Choroid plexus epithelial cell (primary cell): ENCODE results near the gene AFTPH.

Experiments
- DNase-seq: peaks from one replicate; pipeline ENCODE4 v3.0.0-alpha.2; 2010; ENCODE audit warnings: low read depth
- H3K4me3 ChIP-seq: 2 replicates; pipeline ENCODE4 v1.5.1; 2011; ENCODE audit warnings: low read depth, mild to moderate bottlenecking, control low read depth, low read length, moderate library complexity
- TF ChIP-seq, protein P1 (sequence below): conservative IDR thresholded peaks from 2 replicates; pipeline ENCODE4 v1.5.1; 2011; ENCODE audit warnings: low read depth, mild to moderate bottlenecking, control low read depth, inconsistent platforms, low read length, moderate library complexity

The AFTPH gene

DNA sequence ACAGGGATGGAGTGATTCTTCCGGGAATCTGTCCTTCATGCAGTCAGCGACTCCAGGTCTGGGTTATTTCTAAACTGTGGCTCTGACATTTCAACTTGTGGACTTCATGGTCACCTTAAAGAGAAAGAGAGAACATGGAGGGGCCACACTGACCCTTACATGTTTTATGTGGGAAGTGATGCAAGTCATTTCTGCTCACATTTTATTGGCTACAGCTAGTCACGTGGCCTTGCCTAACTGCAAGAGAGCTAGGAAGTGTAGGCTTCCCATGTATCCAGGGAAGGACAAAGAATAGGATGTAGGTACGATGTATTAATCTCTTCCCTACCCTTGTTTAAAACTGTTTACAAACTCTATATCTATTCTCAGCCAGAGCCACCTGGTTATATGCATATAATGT is 30.3 kb upstream of the AFTPH start:
- H3K4me3 ChIP-seq: no peak overlapping the region
- DNase-seq: no peak
- TF ChIP-seq, protein P1, sequence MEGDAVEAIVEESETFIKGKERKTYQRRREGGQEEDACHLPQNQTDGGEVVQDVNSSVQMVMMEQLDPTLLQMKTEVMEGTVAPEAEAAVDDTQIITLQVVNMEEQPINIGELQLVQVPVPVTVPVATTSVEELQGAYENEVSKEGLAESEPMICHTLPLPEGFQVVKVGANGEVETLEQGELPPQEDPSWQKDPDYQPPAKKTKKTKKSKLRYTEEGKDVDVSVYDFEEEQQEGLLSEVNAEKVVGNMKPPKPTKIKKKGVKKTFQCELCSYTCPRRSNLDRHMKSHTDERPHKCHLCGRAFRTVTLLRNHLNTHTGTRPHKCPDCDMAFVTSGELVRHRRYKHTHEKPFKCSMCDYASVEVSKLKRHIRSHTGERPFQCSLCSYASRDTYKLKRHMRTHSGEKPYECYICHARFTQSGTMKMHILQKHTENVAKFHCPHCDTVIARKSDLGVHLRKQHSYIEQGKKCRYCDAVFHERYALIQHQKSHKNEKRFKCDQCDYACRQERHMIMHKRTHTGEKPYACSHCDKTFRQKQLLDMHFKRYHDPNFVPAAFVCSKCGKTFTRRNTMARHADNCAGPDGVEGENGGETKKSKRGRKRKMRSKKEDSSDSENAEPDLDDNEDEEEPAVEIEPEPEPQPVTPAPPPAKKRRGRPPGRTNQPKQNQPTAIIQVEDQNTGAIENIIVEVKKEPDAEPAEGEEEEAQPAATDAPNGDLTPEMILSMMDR: no peak

DNA sequence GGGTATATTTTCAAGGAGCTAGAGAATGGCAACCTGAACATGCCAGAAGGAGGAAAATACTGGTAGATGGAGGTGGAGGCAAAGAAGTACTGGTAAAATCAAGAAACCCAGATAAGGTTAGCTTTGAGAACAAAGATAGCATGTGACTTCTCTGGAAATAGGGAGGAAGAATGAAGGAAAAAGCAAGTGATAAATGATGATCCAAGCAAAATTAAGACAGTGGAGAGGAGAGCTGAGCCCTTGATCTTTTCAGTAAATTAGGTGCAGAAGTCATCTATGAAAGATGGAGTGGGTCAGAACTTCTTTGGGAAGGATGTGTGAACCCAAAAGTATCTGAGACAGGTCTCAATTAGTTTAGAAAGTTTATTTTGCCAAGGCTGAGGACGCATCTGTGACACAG is 25.7 kb upstream of the AFTPH start:
- H3K4me3 ChIP-seq: no peak overlapping the region
- no peak for DNase-seq
- TF ChIP-seq, protein P1: no peak

GRCh38 chr2:64500549-64500948 is 23.6 kb upstream of the AFTPH start:
- H3K4me3 ChIP-seq: no peak overlapping the region
- no peak for DNase-seq
- TF ChIP-seq, protein P1: no peak

- no peak for DNase-seq
Observed at GRCh38 chr2:64501946-64502345, 22.2 kb upstream of the AFTPH start.

GRCh38 chr2:64502860-64503259 is 21.3 kb upstream of the AFTPH start:
- no peak for DNase-seq
- TF ChIP-seq, protein P1: no peak
- no peak overlapping the region for H3K4me3 ChIP-seq

More at GRCh38 chr2:64501946-64502345, 22.2 kb upstream of the AFTPH start:
- H3K4me3 ChIP-seq: no peak overlapping the region
- TF ChIP-seq, protein P1: no peak

- TF ChIP-seq, protein P1: no peak
- no peak overlapping the region for H3K4me3 ChIP-seq
- no peak for DNase-seq
Observed at GRCh38 chr2:64504774-64505720, 19.1 kb upstream of the AFTPH start.

GRCh38 chr2:64506686-64507085 is 17.4 kb upstream of the AFTPH start:
- no peak overlapping the region for H3K4me3 ChIP-seq
- TF ChIP-seq, protein P1: no peak
- DNase-seq: no peak
